Stromal cell of bone marrow (primary cell): ENCODE data around the gene PRKCE.
A peak's percentile ranks its signal among the peaks of the same experiment; 100 is the strongest.

Experiments
- DNase-seq: peaks from one replicate; pipeline ENCODE4 v3.0.0-alpha.2; 2012; ENCODE audit warnings: low read depth

Gene PRKCE

GRCh38 chr2:45964223-45964841, 312.9 kb downstream of the PRKCE start:
- peak; percentile 73 for DNase-seq

- DNase-seq: no peak
Observed at GRCh38 chr2:45964906-45965305, 313.4 kb downstream of the PRKCE start.

GRCh38 chr2:45965871-45966498, 314.5 kb downstream of the PRKCE start:
- no peak for DNase-seq

- DNase-seq: no peak
Observed at GRCh38 chr2:45968946-45969584, 317.6 kb downstream of the PRKCE start.

GRCh38 chr2:45973426-45973825, 322.0 kb downstream of the PRKCE start:
- no peak for DNase-seq

GRCh38 chr2:45974056-45974455, 322.6 kb downstream of the PRKCE start:
- no peak for DNase-seq

- no peak for DNase-seq
Observed at GRCh38 chr2:45974762-45975408, 323.4 kb downstream of the PRKCE start.

- DNase-seq: no peak
Observed at GRCh38 chr2:45975752-45976517, 324.5 kb downstream of the PRKCE start.

GRCh38 chr2:45978302-45978859, 326.9 kb downstream of the PRKCE start:
- DNase-seq: no peak

GRCh38 chr2:45979065-45979464, 327.6 kb downstream of the PRKCE start:
- DNase-seq: no peak

GRCh38 chr2:45980161-45980865, 328.8 kb downstream of the PRKCE start:
- no peak for DNase-seq

- no peak for DNase-seq
Observed at GRCh38 chr2:45981384-45981930, 330.0 kb downstream of the PRKCE start.

- no peak for DNase-seq
Observed at GRCh38 chr2:45982096-45982495, 330.6 kb downstream of the PRKCE start.

- DNase-seq: no peak
Observed at GRCh38 chr2:45983213-45983612, 331.7 kb downstream of the PRKCE start.

GRCh38 chr2:45984366-45984765, 332.9 kb downstream of the PRKCE start:
- DNase-seq: no peak

- no peak for DNase-seq
Observed at GRCh38 chr2:45984896-45985473, 333.5 kb downstream of the PRKCE start.

- no peak for DNase-seq
Observed at GRCh38 chr2:45986509-45986908, 335.0 kb downstream of the PRKCE start.

- DNase-seq: no peak
Observed at GRCh38 chr2:45987856-45988255, 336.4 kb downstream of the PRKCE start.

GRCh38 chr2:45988879-45989278, 337.4 kb downstream of the PRKCE start:
- no peak for DNase-seq

GRCh38 chr2:45990131-45990530, 338.7 kb downstream of the PRKCE start:
- DNase-seq: no peak
